Measurements from ENCODE around the gene EIF4E3. TPM values are rescaled to one million over a fixed set of nuclear protein-coding genes. Genes with fewer than 3 reads are reported as not detected.

The EIF4E3 gene
- total RNA-seq, 1 donor from 2014 or later: 18.2 TPM

DNA sequence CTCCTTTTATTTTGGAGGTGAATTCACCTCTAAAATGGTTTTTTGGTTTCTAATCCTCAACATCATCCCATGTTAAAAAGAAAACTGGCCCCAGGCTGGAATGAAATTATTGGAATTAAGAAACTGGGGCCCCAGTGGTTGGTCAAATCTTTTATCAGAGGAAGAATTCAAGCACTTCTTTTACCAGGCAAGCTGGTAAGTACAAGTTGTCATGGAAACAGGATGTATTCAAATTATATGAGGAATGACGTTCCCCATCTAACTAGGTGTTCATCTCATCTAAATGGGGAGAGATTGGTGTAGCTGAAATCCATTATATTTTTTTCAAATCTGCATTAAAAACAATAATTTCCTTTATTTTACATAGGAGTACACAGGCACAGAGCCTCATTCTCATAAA lies 9.7 kb upstream of the EIF4E3 start:
- no peak overlapping the region for H3K4me2 ChIP-seq
- no peak overlapping the region for H3K27ac ChIP-seq
- peaks cover 2% of the 10 kb centered on the region for H3K9me3 Mint-ChIP-seq

DNA sequence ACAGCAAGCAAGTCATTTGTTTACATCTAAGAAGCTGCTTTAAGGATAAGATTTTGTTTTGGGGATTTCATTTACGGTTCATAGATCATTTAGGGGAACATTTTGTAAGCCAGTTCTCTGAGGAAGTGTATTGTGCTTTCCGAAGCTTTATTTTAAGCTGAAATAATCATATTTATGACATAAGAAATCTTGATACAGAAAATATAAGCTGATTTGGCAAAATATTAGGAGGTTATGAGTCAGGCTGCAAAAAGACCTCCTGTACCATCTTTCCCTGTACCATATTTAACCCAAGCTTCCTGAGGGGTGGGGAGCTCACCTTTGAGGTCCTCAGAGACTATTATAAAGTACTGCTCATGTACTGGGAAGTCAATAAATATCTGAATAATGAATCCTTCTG lies 8.1 kb upstream of the EIF4E3 start:
- Histone ChIP-seq H2AFZ (replicated peaks) (no peak overlapping the region), H3K4me2 (no peak overlapping the region), H3K9ac (no peak overlapping the region), H3K4me1 (peaks cover 8% of the 10 kb centered on the region), H3F3A (ENCODE audit: low read depth) (peaks cover 13% of the 10 kb centered on the region), H3K27ac (no peak overlapping the region), H3K27me3 (no peaks in the 10 kb centered on the region), H3K4me3 (no peak overlapping the region), H3K36me3 (no peaks in the 10 kb centered on the region), H4K20me1 (ENCODE audit: low read depth) (peaks cover 10% of the 10 kb centered on the region), H3K79me2 (ENCODE audit: low read depth) (no peaks in the 10 kb centered on the region), H3K9me3 (ENCODE audit: low read depth) (no peaks in the 10 kb centered on the region)
- Mint-ChIP-seq H3K27ac (no peak overlapping the region), H3K4me1 (peaks cover 16% of the 10 kb centered on the region), H3K36me3 (no peaks in the 10 kb centered on the region), H3K4me3 (no peak overlapping the region), H3K27me3 (ENCODE audit: insufficient read depth, low read depth) (peaks cover 4% of the 10 kb centered on the region), H3K9me3 (peaks cover 2% of the 10 kb centered on the region)
- TF ChIP-seq EZH2phosphoT487 (IDR thresholded peaks at IDR 0.05) (no peak), EZH2 (IDR thresholded peaks at IDR 0.05) (no peak)
- TF ChIP-seq, protein P1, sequence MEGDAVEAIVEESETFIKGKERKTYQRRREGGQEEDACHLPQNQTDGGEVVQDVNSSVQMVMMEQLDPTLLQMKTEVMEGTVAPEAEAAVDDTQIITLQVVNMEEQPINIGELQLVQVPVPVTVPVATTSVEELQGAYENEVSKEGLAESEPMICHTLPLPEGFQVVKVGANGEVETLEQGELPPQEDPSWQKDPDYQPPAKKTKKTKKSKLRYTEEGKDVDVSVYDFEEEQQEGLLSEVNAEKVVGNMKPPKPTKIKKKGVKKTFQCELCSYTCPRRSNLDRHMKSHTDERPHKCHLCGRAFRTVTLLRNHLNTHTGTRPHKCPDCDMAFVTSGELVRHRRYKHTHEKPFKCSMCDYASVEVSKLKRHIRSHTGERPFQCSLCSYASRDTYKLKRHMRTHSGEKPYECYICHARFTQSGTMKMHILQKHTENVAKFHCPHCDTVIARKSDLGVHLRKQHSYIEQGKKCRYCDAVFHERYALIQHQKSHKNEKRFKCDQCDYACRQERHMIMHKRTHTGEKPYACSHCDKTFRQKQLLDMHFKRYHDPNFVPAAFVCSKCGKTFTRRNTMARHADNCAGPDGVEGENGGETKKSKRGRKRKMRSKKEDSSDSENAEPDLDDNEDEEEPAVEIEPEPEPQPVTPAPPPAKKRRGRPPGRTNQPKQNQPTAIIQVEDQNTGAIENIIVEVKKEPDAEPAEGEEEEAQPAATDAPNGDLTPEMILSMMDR (IDR thresholded peaks at IDR 0.05): no peak
- DNase-seq (ENCODE audit: low spot score): no peak

More for the DNA sequence above, 9.7 kb upstream of the EIF4E3 start:
- H3K4me1 ChIP-seq: no peaks in the 10 kb centered on the region
- H3F3A ChIP-seq (ENCODE audit: low read depth): no peaks in the 10 kb centered on the region
- Mint-ChIP-seq H3K27me3 (ENCODE audit: insufficient read depth, low read depth) (peaks cover 4% of the 10 kb centered on the region), H3K36me3 (no peaks in the 10 kb centered on the region), H3K4me1 (peaks cover 3% of the 10 kb centered on the region), H3K4me3 (no peak overlapping the region), H3K27ac (no peak overlapping the region)
- H2AFZ ChIP-seq (replicated peaks): no peak overlapping the region
- no peak overlapping the region for H3K9ac ChIP-seq
- no peaks in the 10 kb centered on the region for H4K20me1 ChIP-seq (ENCODE audit: low read depth)
- no peaks in the 10 kb centered on the region for H3K36me3 ChIP-seq
- H3K79me2 ChIP-seq (ENCODE audit: low read depth): no peaks in the 10 kb centered on the region
- no peaks in the 10 kb centered on the region for H3K9me3 ChIP-seq (ENCODE audit: low read depth)
- no peak for DNase-seq (ENCODE audit: low spot score)
- H3K4me3 ChIP-seq: no peak overlapping the region
- TF ChIP-seq EZH2 (IDR thresholded peaks at IDR 0.05) (no peak), EZH2phosphoT487 (IDR thresholded peaks at IDR 0.05) (no peak)
- TF ChIP-seq, protein P1 (IDR thresholded peaks at IDR 0.05): no peak
- no peaks in the 10 kb centered on the region for H3K27me3 ChIP-seq

DNA sequence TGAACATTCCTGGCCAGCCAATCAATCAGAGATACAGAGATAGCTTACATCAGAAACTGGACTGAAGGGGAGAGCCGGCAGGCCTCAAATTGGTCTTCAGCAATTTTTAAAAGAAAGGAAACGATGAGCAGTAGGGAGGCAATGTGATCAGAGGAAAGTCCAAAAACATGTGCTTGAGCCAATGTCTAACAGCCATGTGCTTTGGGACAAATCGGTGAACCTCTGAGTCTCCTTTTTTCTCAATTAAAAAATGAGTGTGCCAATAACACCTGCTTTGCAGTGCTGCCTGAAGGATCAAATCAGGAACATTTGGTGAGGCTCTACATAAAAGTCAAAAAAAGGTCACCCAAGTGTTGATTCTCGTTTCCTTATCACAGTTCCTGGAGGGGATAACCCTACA lies 7.4 kb upstream of the EIF4E3 start:
- H3K4me3 Mint-ChIP-seq: no peak overlapping the region
- peaks cover 1% of the 10 kb centered on the region for H3K9me3 Mint-ChIP-seq
- no peaks in the 10 kb centered on the region for H3K36me3 Mint-ChIP-seq
- peaks cover 4% of the 10 kb centered on the region for H3K27me3 Mint-ChIP-seq (ENCODE audit: insufficient read depth, low read depth)
- Histone ChIP-seq H2AFZ (replicated peaks) (no peak overlapping the region), H3K4me2 (no peak overlapping the region), H4K20me1 (ENCODE audit: low read depth) (peaks cover 10% of the 10 kb centered on the region), H3K9me3 (ENCODE audit: low read depth) (no peaks in the 10 kb centered on the region), H3K27me3 (no peaks in the 10 kb centered on the region), H3K9ac (no peak overlapping the region), H3K27ac (no peak overlapping the region), H3K36me3 (no peaks in the 10 kb centered on the region), H3K4me3 (no peak overlapping the region), H3F3A (ENCODE audit: low read depth) (peaks cover 20% of the 10 kb centered on the region), H3K79me2 (ENCODE audit: low read depth) (no peaks in the 10 kb centered on the region), H3K4me1 (peaks cover 8% of the 10 kb centered on the region)
- H3K27ac Mint-ChIP-seq: no peak overlapping the region
- peaks cover 18% of the 10 kb centered on the region for H3K4me1 Mint-ChIP-seq
- DNase-seq (ENCODE audit: low spot score): no peak
- TF ChIP-seq, protein P1 (IDR thresholded peaks at IDR 0.05): no peak
- no peak for TF ChIP-seq EZH2 (IDR thresholded peaks at IDR 0.05)
- no peak for TF ChIP-seq EZH2phosphoT487 (IDR thresholded peaks at IDR 0.05)
